ENCODE data around the gene ANKH.

GRCh38 chr5:14656898-14657297, 214.7 kb downstream of the ANKH start:
- TF ChIP-seq CTCF (IDR thresholded peaks at IDR 0.05; ENCODE audit: low read depth, low read length, poor library complexity, severe bottlenecking) (no peak), EZH2phosphoT487 (IDR thresholded peaks at IDR 0.05; ENCODE audit: borderline replicate concordance, low read length) (no peak)

All from DOHH2 (cell line).